Urothelium cell line (cell line): Measurements from ENCODE around the gene IL10.
A peak's percentile ranks its signal among the peaks of the same experiment; 100 is the strongest.
"Not testable (repeated sequence)": the region's sequence is repeated elsewhere in the genome, so short reads cannot be mapped to it uniquely, and the experiment has no call there.

ENCODE experiments used
- DNase-seq: peaks from one replicate; pipeline ENCODE4 v3.0.0; 2011; ENCODE audit warnings: low spot score, mixed read lengths
- FAIRE-seq: peaks from 2 replicates; lab custom pipeline; 2011; peaks lifted over from hg19 to GRCh38; lab: Jason Lieb, UNC

IL10 gene

DNA sequence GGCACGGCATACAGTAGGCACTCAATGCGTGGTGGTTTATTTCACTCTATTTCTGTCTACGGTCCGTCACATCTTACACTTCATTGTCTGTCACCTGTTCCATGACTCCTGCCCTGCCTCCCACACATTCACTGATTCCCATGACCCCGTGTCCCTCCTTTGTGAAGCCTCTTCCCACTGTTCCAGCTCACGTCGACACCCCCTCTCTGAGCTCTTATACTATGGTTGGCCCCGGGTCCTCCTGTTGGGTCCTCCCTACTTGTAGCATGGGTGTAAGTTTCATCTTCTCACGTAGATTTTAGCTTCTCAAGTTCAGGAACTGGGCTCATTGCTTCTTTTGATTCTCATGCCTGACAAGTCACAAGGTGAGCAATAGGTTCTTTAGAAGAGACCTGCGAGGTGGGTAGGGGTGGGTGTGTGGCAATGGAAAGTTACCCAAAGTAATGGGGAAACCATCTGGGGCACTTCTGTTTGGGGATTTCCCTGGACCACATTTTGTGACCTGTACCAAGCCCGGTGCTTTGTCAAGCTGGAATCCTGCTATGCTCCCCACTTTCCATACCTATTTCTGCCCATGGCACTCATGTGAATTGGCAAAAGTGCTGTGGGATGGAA lies 22.1 kb upstream of the IL10 start:
- DNase-seq (no peak), FAIRE-seq (no peak)

DNA sequence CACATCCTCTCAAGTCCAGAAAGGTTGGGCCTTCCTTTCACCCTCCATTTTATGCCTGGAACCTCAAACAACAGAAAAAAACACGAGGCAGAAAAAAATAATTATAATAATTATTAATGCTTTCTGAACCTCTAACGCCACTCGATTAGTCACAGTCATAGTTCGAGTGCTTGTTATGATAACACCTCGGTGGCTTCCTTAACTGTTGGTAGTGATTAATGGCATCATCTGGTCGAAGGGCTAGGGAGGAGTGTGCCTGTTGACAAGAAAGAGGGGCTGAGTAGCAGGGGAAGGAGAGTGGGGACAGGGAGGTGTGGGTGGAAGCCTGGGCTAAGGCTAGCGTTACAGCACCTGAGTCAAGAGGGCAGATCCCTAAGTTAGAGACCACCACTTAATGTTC lies 21.3 kb upstream of the IL10 start:
- FAIRE-seq (no peak), DNase-seq (no peak)

DNA sequence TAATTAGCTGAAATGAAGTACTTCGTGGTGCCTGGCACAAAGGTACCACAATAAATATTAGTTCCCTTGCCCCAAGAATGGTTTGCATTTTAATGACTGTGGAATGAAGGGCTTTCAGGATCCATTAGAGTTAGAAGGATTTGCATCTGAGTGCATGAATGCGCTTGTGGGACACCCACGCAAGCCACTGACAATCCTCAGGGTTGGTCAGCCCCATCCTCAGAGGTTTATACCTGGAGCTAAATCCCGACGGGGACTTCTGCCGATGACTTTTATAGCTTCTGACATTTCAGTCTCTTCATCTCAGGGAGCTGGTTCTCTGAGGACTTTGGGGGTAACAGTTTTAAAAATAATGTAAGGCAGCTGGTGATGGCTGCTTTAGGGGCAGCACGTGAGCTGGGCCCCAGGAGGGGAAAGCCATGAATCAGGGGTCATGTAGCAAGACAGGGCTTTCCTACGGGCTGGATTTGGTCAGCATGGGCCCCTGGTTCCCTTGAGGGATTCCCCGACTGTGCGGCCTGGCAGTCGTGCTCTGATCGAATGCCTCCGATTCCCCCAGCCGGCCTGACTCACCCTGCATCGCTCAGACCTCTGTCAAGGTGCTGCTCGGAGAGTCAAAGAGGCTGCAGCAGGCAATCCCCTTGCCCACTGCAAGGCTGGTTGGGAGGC lies 20.8 kb upstream of the IL10 start:
- FAIRE-seq (no peak), DNase-seq (peak; percentile 29)

DNA sequence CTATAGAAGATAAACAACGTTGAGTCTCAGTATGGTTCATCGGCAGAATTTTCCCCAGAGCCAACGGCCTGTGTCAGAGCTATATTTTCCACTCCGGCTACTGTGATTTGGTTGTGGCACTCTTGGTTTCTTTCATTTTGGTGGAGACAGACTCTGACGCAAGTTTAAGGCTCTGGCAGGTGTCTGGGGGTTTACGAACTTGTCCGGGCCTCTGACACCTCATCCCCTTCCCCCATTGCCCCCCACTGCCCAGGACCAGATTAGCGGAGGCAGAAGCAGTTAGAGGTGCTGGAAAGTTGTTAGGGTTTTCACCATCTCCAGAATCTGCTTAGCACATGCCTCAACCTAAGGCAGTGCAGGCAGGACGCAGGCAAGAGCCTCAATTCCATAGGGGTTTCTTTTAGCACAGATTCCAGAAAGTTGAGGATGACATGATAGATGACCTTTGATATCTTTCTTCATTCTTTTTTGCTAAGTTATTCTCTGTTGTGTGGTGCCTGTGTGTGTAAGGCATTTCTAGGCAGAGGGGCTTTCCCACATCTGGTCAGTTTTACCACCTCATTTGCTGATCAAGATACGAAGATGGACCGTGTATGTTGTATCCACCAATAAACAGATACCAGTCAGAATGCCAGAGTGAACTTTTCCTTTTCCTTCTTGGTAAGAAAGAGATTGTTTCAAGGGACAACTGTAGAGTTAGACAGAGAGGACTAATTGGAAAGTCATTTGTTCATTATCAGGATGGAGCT lies 18.4 kb upstream of the IL10 start:
- FAIRE-seq (no peak), DNase-seq (no peak)

DNA sequence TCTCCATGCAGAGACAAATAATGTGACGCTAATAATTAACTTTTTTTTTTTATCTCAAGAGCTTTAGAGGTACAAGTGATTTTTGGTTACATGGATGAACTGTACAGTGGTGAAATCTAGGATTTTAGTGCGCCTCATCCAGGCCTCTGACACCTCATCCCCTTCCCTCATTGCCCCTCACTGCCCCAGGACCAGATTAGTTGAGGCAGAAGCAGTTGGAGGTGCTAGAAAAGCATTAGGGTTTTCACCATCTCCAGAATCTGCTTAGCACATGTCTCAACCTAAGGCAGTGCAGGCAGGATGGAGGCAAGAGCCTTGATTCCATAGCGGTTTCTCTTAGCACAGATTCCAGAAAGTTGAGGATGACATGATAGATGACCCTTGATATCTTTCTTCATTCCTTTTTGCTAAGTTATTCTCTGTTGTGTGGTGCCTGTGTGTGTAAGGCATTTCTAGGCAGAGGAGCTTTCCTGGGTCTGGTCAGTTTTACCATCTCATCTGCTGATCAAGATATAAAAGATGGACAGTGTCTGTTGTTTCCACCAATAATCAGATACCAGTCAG lies 16.3 kb upstream of the IL10 start:
- DNase-seq (no peak), FAIRE-seq (no peak)

DNA sequence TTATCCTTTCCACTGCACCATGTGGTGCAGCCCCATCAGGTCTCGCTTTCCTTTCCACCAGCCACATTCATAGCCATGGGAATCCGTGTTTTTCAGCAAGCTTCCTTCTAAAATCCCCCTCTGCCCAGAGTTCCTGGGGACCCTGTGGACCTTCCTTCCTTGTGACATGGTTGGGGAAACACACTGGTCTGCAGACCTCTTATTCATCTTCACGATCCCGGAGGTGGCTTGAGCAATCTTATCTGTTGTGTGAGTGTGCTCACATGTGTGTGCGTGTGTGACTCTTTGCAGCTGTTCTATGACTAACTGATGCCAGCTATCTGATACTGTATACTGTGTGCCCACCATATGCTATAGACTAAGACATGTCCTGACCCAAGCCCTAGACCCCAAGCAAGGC lies 15.6 kb upstream of the IL10 start:
- no peak for FAIRE-seq
- no peak for DNase-seq

DNA sequence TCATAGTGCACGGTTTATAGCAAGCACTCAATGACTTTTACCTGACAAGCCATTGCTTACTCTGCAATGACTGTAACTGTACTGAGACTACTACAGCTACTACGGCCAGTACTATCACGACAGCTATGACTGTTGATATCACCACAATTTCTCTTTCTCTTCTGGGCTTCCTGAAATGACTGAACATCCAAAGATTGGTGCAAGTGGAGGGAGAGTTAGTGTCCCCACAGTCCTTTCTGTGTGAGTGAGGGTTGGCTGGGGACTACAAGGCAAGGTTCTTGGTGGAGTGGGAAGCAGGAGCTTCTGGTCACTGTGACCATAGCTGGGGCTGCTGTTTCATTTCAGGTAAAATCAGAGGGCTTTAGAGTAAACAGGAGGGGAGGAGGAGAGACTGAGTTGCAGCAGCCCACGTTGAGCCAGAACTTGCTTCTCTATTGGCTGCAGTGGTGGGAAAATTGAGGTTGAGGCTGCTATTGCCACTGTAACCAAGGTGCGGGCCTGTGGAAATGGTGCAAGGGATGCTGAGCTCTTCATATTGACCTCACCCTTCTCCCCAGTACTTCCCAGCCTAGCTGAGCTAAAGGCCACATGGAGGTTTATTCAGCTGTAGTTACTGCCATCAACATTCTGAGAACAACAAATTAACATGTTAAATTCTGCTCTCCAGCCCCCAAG lies 14.1 kb upstream of the IL10 start:
- DNase-seq (no peak), FAIRE-seq (no peak)

DNA sequence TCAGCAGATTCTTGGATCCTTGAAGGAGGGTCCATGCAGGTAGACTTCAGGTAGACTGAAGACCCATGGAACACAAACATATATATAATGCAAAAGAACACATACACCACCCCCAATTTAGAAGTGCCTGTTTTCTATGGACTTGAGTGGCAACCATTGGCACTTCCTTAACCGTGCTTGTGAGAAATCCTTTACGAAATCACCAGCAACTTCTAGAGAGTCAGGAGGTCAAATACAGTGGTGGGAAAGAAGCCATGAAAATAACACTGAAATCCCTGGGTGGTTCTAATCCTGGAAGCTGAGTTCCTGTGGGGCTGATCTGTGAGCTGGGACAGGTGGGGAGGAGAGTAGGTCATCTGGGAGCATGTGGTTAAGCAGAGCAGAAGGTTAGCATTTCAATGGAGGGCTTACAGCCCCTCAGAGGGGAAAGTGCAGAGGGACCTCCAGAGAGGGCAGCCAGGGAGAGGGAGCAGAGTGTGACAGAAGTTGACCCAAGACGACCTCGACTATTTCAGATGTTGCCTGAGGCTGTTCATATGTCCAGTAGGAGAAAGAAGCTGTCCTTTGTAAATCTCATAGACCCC lies 13.0 kb upstream of the IL10 start:
- FAIRE-seq (no peak), DNase-seq (no peak)

DNA sequence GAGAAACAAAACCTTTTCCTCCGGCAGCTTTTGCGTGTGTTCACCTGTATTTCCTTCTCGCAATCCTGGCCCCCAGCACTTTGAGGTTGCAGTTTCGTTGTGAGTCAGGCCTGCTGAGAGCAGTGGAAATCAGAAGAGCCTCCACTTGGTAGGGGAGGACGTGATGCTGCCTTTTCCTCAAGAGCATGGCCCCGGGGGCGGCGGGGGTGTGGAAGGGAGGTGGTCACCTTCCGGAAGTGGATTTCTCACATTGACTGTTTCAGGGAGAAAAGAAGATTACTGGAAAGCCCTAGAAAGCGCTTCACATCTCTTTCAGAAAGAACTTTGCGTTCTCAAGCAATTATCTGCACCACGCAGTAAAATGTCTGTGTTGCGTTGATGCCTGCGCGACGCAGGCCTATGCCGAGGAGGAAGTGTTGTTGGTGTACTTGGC lies 12.2 kb upstream of the IL10 start:
- no peak for FAIRE-seq
- no peak for DNase-seq

DNA sequence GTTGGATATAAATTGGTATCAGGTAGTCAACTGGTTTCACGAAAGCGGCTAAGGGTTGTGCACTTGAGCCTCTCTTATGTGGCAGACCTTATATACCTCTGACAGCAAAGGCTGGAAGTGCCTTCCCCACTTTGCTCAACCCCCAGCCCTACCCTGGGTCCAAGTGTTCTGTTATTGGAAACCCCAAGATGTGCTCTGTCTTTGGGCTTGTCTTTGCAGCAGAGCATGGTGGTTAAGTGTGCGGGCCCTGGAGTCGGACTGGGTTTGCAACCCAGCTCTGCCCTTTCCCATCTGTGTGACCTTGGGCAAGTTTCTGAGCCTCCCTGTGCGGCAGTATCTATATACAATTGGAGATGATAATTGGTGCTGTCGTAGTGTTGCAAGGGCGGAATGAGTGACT lies 11.2 kb upstream of the IL10 start:
- FAIRE-seq (no peak), DNase-seq (no peak)

DNA sequence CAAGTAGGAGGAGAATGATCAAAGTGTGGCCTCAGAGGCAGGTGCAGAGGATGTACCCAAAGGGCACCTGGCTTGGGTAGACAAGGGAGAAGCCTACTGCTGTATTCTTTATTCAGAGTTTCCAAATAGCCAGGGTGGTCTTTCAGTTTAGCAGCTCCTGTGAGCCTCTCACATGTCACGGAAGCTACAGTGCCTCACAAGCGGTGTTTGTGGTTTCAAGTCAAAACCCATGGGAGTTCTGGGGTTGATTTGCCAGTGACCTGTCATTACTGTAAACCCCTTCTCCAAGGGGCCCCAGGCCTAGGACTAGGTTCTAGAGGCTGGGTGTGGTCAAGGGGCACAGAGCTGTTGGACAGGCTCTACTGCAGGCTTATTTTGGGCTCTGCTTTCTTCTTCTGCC lies 10.2 kb upstream of the IL10 start:
- DNase-seq: no peak
- FAIRE-seq: no peak

DNA sequence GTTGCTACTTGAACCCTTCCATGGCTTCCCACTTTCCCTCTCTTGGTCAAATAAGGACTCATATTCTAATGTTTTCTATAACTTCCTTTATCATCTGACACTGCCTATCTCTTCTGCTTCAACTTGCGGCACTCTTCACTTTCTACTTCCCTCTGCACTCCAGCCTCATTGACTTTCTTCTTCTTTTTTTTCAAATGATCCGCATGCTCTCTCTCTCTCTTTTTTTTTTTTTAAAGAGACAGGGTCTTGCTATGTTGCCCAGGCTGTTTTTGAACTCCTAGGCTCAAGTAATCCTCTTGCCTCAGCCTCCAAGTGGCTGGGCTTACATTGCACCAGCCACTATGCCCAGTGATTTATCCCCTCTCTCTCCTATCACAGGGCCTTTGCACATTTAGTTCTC lies 7.3 kb upstream of the IL10 start:
- FAIRE-seq (no peak), DNase-seq (no peak)

DNA sequence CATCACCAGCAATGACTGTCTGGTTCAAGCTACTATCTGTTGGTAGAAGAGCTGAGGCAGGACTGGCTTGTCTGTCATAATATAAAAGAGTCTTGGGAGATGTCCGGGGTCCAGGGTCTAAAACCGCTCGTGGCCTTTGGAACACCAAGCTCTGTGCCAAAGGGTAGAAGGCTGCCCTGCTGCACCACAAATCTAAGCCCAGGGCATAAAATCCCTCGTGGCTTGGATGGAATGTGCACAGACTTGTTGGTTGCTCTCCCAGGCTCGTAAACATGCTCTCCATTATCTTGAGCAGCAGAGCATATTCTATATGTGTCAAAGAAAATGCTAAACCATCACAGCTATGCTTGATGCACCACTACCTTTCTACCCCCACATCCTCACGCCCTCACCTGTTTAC lies 6.6 kb upstream of the IL10 start:
- DNase-seq, FAIRE-seq: not testable (repeated sequence)

DNA sequence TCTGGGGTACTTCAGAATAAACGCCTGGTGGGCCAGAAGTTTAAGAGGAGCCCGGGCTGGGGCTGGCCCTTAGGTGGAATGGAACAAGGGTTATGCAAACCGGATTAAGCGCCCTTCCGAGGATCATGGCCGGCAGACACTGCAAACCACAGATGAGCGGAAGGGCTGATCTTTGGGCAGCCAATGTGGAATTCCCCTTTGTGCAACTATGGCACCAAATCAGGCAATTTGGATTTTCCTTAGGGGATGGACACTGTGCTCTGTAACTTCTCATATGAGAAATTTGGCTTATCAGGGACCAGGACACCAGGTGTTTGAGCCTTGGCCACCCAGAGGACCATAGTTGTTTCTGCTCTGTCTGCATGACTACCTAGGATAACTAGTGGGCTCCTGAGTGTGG lies 5.7 kb upstream of the IL10 start:
- FAIRE-seq: no peak
- DNase-seq: no peak

DNA sequence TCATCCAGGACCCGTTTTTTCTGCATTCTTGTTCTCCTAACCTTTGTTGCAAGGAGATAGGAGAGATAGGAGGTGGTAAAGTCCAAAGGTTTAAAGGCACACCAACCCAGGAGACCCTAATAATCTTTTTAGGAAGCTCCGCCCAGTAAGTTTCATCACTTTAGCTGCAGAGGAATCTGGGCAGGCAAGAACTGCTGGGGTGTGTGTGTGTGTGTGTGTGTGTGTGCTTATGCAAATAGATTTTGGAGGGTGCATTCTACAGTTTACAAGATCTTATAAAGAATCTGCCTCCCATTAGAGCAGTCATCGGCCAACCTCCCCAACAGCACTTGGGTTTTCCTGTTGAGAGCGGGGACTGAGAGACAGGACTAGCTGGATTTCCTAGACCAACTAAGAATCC lies 3.9 kb upstream of the IL10 start:
- DNase-seq: no peak

DNA sequence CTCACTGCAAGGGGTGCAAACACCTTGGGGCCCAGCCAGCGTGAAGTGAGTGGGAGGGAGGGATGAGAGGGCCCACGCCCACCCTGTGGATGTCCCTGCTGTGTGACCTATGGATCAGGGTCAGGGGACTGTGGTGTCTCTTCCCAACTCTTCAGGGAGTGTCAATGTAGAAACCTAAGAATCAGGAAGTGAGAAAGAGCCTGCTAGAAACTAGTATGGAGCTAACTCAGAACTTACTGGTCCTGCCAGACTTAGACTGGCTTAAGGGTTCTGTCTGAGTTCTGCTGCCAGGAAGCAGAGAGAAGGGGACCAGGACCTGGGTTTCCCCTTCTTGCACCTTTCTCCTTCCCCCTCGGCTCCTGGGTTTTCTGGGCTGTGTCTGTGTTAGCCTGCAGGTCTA lies 1.8 kb upstream of the IL10 start:
- FAIRE-seq (no peak), DNase-seq (no peak)

More for the DNA sequence above, 3.9 kb upstream of the IL10 start:
- no peak for FAIRE-seq

DNA sequence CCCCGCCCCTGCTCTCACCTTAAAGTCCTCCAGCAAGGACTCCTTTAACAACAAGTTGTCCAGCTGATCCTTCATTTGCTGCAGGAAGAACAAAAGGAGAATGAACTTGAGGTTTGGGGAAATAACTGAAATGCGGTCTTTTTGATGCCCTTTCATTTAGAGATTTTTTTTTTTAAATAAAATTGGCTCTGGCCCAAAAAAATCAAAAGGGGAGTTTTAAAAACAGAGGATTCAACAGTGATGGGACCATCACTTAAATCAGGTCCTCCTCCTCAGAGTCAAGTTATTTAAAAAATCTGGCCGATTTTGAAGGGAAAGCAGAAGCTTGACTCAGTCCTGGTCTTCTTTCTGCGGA lies 979 bp downstream of the IL10 start:
- FAIRE-seq (no peak), DNase-seq (no peak)

DNA sequence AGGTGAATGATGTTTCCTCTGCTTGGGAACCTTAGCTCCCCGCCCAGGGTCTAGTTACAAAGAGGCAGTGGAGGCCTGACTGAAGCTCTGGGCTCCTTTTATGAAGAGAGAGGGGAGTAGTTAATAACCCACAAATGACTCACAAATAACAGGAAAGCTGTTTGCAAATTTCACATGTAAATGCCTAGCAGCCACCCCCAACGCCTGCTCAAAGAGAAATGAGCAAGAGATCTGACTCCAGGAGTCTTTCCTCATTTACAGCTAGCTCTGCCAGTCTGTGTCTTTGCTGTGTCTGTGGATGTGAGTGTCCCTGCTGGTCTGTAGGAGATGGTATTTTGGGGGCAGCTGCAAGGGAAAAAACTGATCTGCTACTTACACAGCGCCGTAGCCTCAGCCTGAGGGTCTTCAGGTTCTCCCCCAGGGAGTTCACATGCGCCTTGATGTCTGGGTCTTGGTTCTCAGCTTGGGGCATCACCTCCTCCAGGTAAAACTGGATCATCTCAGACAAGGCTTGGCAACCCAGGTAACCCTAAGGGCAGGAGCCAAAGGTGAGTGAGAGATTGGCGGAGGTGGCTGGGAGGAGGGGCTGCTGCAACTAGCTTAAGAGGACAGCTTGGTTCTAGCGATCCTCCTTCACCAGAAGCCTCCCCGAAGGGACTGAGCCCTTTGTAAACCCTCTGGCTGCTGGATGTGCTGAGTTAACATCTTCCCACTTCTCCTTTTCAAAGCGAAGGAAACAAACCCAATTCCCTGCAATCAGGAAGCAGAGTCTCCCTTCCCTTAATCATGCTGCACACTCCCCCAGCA lies 1.6 kb downstream of the IL10 start, which contains the start of gene IL19:
IL19 (plus strand) TSS at position 243 of the 807 bp plus-strand sequence. CDS start 65,890 bp downstream, outside the sequence.
- FAIRE-seq (no peak), DNase-seq (peak; percentile 16)

DNA sequence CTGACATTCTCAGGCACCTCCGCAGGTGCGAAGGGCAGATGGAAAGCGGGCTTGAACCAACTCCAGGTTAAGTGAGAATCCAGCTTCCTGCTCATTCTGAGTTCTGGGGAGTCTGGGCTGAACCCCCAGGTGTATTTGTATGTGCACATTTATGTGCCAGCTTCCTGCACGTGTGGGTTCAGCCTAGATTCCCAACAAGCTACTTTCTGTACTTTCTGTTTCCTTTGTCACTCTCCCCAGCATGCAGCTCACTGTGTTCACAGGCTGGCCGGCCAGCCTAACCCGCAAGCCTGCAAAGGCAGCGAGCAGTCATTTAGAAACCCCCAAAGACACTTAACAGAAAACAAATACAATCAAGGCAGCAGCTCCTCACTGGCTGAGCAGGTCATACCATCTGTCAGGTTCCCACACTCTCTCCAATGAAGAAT lies 3.0 kb downstream of the IL10 start:
- no peak for FAIRE-seq
- no peak for DNase-seq
